Lung (tissue), 12 donors: ENCODE results near the gene MOGAT2. TPM values are rescaled to one million over a fixed set of nuclear protein-coding genes. Genes with fewer than 3 reads are reported as not detected.

Experiments
- ATAC-seq: fragments of 200-7000 bp; cut with Tn5 transposase; one replicate; pipeline ENCODE4 v1.9.1; 2020; ENCODE audit warnings: moderate number of reproducible peaks; ENCODE audit not compliant: insufficient read depth, low FRiP score
- DNase-seq, 3 donors: peaks; one replicate each; pipeline ENCODE4 v3.0.0-alpha.2; 2013 to 2017
- H3K27ac ChIP-seq, 2 donors: one replicate each; pipeline ENCODE4 v1.5.1; 2013; ENCODE audit warnings: mild to moderate bottlenecking in 2 of 2, moderate library complexity in 2 of 2, control low read depth in 1 of 2, inconsistent platforms in 1 of 2, low read depth in 1 of 2, low read length in 1 of 2
- H3K27me3 ChIP-seq, 3 donors: one replicate each; pipeline ENCODE4 v1.5.1; 2013; ENCODE audit warnings: low read length in 2 of 3; ENCODE audit not compliant: control insufficient read depth in 3 of 3, insufficient read depth in 3 of 3
- H3K36me3 ChIP-seq, 4 donors: one replicate each; pipeline ENCODE4 v1.5.1; 2013; ENCODE audit warnings: low read length in 4 of 4, mild to moderate bottlenecking in 1 of 4, moderate library complexity in 1 of 4; ENCODE audit not compliant: control insufficient read depth in 4 of 4, insufficient read depth in 4 of 4
- H3K4me1 ChIP-seq, 5 donors: one replicate each; pipeline ENCODE4 v1.5.1; 2013; ENCODE audit warnings: low read length in 5 of 5, mild to moderate bottlenecking in 2 of 5, moderate library complexity in 1 of 5; ENCODE audit not compliant: control insufficient read depth in 5 of 5, insufficient read depth in 5 of 5
- H3K4me3 ChIP-seq: one replicate; pipeline ENCODE4 v1.5.1; 2013; ENCODE audit warnings: mild to moderate bottlenecking, control low read depth, moderate library complexity
- H3K9ac ChIP-seq, 2 donors: one replicate each; pipeline ENCODE4 v1.5.1; 2013; ENCODE audit warnings: low read length in 2 of 2, control low read depth in 1 of 2; ENCODE audit not compliant: insufficient read depth in 1 of 2
- H3K9me3 ChIP-seq, 4 donors: one replicate each; pipeline ENCODE4 v1.5.1; 2013; ENCODE audit warnings: low read length in 3 of 4, mild to moderate bottlenecking in 1 of 4, moderate library complexity in 1 of 4; ENCODE audit not compliant: control insufficient read depth in 4 of 4, insufficient read depth in 3 of 4
- CTCF ChIP-seq: IDR thresholded peaks from 2 replicates; pipeline ENCODE4 v1.5.1; 2012; ENCODE audit warnings: mild to moderate bottlenecking; ENCODE audit errors: control extremely low read depth, extremely low read depth
- WGBS, 2 donors: extraction: QIAGEN DNeasy Blood & Tissue Kit; methylation state at CpG; one replicate each; pipeline ENCODE4 v1.1.7; 2013; 5-methylcytosine and 5-hydroxymethylcytosine counted together
- polyA plus RNA-seq, 2 donors: library from polyadenylated mRNA; stranded (reverse); fragments of 200-250 nt; gene quantifications; one replicate each; pipeline ENCODE4 v1.2.1, GENCODE V29; 2013
- total RNA-seq, 2 donors: library from RNA; depleted of rRNA in 1 of 2; stranded (reverse); fragments of >200 nt in 1 of 2; gene quantifications; one replicate each; pipeline ENCODE4 v1.2.1, GENCODE V29; 2014 to 2021
- donor health status: control.
- donor health status: control.
- donor health status: Bipolar disorder and iron deficiency.
- donor health status: healthy.
- donor health status: DM: yes; HTN: yes; CAD: no.

The MOGAT2 gene
- total and polyA plus RNA-seq, 4 donors = 0.06 to 0.09 TPM; not detected in 2

- no peak overlapping the region for H3K4me3 ChIP-seq
- no peaks in the 10 kb centered on the region for H3K9me3 ChIP-seq
- no peak overlapping the region for H3K9ac ChIP-seq
- TF ChIP-seq CTCF = no peak
- H3K4me1 ChIP-seq = no peaks in the 10 kb centered on the region
- WGBS, 2 donors = 72 to 81% methylated on average over 13 of the region's 13 CpGs
- ATAC-seq = no peak
- no peak for DNase-seq
- H3K27ac ChIP-seq = no peak overlapping the region
- no peaks in the 10 kb centered on the region for H3K27me3 ChIP-seq
- H3K36me3 ChIP-seq = no peaks in the 10 kb centered on the region
Observed at GRCh38 chr11:75777461-75778110, 59.9 kb downstream of the MOGAT2 start.

GRCh38 chr11:75778962-75779361 lies 61.3 kb downstream of the MOGAT2 start:
- Histone ChIP-seq H3K36me3 (no peaks in the 10 kb centered on the region), H3K27ac (no peak overlapping the region), H3K27me3 (peaks cover 0 to 4% (median 0%) of the 10 kb centered on the region in 3 donors), H3K9me3 (no peaks in the 10 kb centered on the region), H3K9ac (no peak overlapping the region), H3K4me1 (no peaks in the 10 kb centered on the region), H3K4me3 (no peak overlapping the region)
- no peak for DNase-seq
- no peak for ATAC-seq
- WGBS, 2 donors = 87 to 89% methylated on average over 5 of the region's 5 CpGs
- no peak for TF ChIP-seq CTCF

GRCh38 chr11:75779960-75780359 lies 62.3 kb downstream of the MOGAT2 start:
- DNase-seq = no peak
- 63 to 67% methylated on average over 2 of the region's 2 CpGs for WGBS, 2 donors
- no peak for TF ChIP-seq CTCF

GRCh38 chr11:75780888-75781287 lies 63.2 kb downstream of the MOGAT2 start:
- no peak overlapping the region for H3K4me3 ChIP-seq
- no peaks in the 10 kb centered on the region for H3K9me3 ChIP-seq
- 94 to 99% methylated on average over 3 of the region's 3 CpGs for WGBS, 2 donors
- H3K9ac ChIP-seq = no peak overlapping the region
- ATAC-seq (no peak), DNase-seq (no peak)
- no peak overlapping the region for H3K27ac ChIP-seq
- H3K4me1 ChIP-seq = no peaks in the 10 kb centered on the region
- H3K36me3 ChIP-seq = no peaks in the 10 kb centered on the region
- TF ChIP-seq CTCF = no peak
- peaks cover 0 to 4% (median 0%) of the 10 kb centered on the region in 3 donors for H3K27me3 ChIP-seq

More at GRCh38 chr11:75779960-75780359, 62.3 kb downstream of the MOGAT2 start:
- Histone ChIP-seq H3K9me3 (no peaks in the 10 kb centered on the region), H3K4me1 (no peaks in the 10 kb centered on the region), H3K27me3 (peaks cover 0 to 4% (median 0%) of the 10 kb centered on the region in 3 donors), H3K36me3 (no peaks in the 10 kb centered on the region), H3K4me3 (no peak overlapping the region), H3K27ac (no peak overlapping the region), H3K9ac (no peak overlapping the region)
- no peak for ATAC-seq
